GM19023 (cell line): Measurements from ENCODE around the gene HDDC2.

Experiments used
- ATAC-seq: cut with Tn5 transposase; IDR thresholded peaks from one replicate; pipeline ENCODE4 v1.9.1; 2021; ENCODE audit warnings: mild to moderate bottlenecking, moderate library complexity; ENCODE audit not compliant: unreplicated experiment

The HDDC2 gene

GRCh38 chr6:125245109-125245508, 56.7 kb downstream of the HDDC2 start:
- no peak for ATAC-seq

GRCh38 chr6:125237764-125238163, 64.0 kb downstream of the HDDC2 start:
- no peak for ATAC-seq

DNA sequence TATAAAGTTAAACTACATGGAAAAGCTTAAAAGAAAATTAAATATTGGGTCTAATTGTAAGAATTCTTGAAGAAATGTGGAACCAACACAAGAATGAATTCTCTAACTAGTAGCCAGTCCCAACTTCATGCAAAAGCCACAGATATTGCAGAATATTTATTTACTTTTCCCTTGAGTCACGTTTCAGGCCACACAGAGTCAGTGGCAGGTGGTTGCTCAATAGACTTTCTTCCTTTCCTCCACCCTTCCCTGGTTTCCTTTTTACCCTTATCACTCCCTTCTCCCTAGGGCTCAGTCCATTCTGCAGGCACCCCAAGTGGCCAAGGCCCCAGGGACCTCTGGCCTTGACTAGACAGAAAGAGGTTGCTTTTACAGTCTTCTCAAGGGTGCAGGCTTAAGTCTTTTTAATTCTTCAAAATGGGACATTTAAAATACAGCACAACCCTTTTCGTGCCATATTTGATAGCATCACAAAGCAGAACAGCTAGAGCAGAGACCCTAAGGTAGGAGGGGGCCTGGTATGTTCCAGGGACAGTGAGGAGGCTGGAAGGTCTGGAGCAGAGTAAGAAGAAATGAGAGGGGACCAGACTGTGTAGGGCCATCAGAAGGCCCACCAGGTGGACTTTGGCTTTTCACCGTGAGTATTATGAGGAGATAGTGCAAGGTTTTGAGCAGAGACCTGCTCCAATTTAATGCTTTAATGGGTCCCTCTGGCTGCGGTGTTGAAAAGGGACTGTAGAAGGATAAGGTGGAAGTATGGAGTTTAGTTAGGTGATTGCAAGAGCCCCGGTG, 65.0 kb downstream of the HDDC2 start:
- no peak for ATAC-seq

- ATAC-seq: no peak
These were observed 68.6 kb downstream of the HDDC2 start for GRCh38 chr6:125233202-125233601.

GRCh38 chr6:125232466-125232865, 69.3 kb downstream of the HDDC2 start:
- ATAC-seq: no peak

GRCh38 chr6:125231574-125232343, 70.0 kb downstream of the HDDC2 start:
- ATAC-seq: no peak

DNA sequence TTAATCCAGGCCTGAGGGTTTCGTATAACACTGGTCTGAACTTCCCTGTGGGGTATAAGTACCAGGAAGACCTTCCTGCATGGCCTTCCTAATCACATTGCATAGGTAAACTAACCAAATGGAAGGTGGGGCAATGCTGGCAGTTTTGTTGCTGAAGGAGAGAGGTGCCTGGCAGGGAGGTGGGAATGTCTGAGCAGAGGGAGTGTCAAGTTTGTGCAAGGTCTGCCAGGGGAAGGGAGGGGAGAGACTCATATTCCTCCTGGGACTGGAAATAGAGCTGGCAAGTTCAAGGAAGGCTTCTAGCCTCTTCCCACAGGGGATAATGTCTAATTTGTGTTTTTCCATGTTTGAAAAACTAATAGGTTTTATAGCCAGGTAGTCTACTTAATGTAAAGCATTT, 70.6 kb downstream of the HDDC2 start:
- no peak for ATAC-seq

GRCh38 chr6:125230674-125231073, 71.1 kb downstream of the HDDC2 start:
- ATAC-seq: no peak

GRCh38 chr6:125228981-125229479, 72.7 kb downstream of the HDDC2 start:
- no peak for ATAC-seq

- no peak for ATAC-seq
These were observed 74.5 kb downstream of the HDDC2 start for GRCh38 chr6:125227244-125227643.
